HG02970 (cell line): ENCODE measurements around the gene SEMA4A.
A peak's percentile ranks its signal among the peaks of the same experiment; 100 is the strongest.

Experiments
- ATAC-seq: cut with Tn5 transposase; IDR thresholded peaks from one replicate; pipeline ENCODE4 v1.9.1; 2021; ENCODE audit warnings: mild to moderate bottlenecking, moderate library complexity, moderate number of reproducible peaks; ENCODE audit not compliant: unreplicated experiment, low FRiP score

The SEMA4A gene

GRCh38 chr1:156221986-156222692 is 68.8 kb downstream of the SEMA4A start:
- no peak for ATAC-seq

GRCh38 chr1:156225677-156226014 is 72.3 kb downstream of the SEMA4A start:
- peak; percentile 3 for ATAC-seq

- ATAC-seq, result peak; percentile 45
These were observed 72.7 kb downstream of the SEMA4A start for GRCh38 chr1:156226116-156226538.

- no peak for ATAC-seq
These were observed 73.4 kb downstream of the SEMA4A start for GRCh38 chr1:156226782-156227181.
